CD4-positive, alpha-beta T cell treated with Interleukin-17A for 1 hour (primary cell): ENCODE data around the gene TAF8.
"Not testable (repeated sequence)": the region's sequence is repeated elsewhere in the genome, so short reads cannot be mapped to it uniquely, and the experiment has no call there.

Experiments used
- DNase-seq: peaks from one replicate; pipeline ENCODE4 v3.0.0-alpha.2; 2020

TAF8 gene, protein sequence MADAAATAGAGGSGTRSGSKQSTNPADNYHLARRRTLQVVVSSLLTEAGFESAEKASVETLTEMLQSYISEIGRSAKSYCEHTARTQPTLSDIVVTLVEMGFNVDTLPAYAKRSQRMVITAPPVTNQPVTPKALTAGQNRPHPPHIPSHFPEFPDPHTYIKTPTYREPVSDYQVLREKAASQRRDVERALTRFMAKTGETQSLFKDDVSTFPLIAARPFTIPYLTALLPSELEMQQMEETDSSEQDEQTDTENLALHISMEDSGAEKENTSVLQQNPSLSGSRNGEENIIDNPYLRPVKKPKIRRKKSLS

DNA sequence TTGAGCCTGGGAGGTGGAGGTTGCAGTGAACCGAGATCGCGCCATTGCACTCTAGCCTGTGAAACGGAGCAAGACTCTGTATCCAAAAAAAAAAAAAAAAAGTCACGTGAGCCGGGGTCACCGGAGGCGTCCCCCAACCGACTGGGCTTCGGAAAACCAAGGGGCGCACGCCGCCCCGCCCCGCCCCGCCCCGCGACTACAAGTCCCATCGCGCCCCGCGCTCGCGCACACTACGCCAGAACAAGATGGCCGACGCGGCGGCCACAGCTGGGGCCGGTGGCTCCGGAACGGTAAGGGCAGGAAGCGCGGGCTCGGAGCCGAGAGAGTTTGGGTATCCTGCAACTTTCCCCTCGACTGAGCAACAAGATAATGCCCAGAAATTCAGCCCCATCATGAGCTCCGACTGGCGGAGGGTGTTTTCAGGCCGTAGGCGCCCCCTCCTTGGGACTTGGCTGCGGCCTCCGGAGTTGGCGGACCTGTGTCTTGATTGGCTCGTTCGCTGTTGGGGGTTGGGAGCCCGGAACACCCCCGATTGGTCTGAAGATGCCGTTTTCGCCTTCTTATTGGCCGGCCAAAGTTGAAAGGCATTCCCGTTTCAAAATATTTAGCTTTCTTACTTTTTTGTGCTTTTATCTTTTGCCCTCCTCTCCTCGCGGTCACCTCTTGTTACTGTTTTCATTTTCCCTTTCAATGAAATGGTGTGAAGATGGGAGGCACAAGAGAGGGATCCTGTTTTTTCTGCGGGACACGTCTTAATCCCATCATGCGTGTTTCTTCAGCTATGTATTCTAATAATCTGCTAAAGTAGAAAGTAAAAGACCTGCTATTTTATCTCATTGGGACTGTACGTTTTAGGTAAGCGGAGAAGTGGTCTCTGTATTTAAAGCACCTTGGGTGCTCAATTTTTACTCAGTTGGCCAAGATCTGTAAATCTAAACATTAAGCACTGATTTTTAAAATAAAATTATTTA lies at the start of gene TAF8:
Gene TAF8 (plus strand): TSS at position 228 of the 971 bp plus-strand sequence. CDS start 18 bp downstream, at position 246.
- DNase-seq = peak; percentile 93

DNA sequence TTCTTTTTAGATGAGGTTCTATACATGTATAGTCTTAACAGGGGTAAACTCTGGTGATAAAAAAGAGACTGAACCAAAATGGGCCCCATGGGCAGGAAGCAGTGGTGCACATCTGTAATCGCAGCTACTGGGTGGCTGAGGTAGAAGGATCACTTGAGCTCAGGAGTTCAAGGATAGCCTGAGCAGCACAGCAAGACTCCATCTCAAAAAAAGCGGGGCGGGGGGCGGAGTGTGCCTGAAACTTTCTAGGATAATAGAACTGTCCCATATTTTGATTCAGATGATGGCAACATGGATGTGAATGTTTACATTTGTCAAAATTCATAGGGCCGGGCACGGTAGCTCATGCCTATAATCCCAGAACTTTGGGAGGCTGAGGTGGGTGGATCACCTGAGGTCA lies 48.8 kb upstream of the TAF8 start:
- no peak for DNase-seq

DNA sequence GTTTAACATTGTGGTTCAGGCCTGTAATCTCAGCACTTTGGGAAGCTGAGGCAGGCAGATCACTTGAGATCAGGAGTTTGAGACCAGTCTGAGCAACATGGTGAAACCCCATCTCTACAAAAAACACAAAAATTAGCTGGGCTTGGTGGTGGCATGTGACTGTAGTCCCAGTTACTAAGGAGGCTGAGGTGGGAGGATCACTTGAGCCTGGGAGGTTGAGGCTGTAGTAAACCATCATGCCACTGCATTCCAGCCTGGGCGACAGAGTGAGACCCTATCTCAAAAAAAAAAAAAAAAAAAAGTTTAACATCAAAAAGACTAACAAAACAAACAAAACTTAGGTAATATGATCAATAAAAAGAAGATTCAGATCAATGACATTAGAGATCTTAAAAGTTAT lies 46.7 kb upstream of the TAF8 start:
- not testable (repeated sequence) for DNase-seq

DNA sequence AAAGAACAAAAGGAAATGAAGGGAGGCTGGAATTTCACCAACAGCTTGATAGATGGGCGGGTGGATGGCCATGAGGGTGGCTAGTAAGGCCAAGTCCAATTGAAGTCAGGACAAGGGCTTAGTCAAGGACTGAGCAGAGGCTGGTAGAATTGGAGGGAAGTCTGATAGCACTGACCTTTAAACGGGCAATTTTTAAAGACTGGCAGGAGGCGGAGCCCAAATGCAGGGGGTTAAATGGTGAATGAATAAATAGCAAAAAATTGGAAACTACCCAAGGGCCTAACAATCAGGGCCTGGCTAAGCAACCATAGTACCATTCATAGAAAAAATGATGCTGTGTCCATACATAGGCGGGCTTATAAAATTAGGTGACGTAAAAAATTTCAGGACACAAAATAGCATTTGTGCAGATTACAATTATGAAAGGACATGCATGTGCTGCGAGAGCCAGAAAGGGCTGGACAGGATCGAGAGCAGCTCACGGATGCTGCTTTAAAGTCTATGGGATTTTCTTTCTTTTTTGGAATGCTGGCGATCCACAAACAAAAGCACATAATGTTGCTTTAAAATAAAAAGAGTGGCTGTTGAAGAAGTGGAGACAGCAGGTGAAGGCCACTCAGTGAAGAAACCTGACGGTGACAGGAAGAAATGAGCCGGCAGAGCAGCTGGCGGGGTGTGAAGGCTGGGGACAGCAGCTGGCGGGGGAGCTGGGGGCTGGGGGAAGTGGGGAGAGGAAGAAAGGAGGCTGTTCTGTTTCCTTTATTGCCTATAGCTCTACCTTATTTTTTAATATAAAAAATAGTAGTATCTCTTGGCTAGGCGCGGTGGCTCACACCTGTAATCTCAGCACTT lies 42.8 kb upstream of the TAF8 start:
- DNase-seq = peak; percentile 21

DNA sequence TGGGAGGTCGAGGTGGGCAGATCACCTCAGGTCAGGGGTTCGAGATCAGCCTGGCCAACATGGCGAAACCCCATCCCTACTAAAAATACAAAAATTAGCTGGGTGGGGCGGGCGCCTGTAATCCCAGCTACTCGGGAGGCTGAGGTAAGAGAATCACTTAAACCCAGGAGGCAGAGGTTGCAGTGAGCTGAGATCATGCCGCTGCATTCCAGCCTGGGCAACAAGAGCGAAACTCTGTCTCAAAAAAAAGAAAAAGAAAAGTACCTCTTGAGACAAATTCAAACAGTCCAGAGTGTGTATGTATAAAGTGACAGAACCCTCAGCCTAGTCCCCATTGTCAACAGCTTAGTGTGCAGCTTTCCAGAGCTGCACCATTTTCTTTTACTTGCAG lies 42.2 kb upstream of the TAF8 start:
- DNase-seq = not testable (repeated sequence)

DNA sequence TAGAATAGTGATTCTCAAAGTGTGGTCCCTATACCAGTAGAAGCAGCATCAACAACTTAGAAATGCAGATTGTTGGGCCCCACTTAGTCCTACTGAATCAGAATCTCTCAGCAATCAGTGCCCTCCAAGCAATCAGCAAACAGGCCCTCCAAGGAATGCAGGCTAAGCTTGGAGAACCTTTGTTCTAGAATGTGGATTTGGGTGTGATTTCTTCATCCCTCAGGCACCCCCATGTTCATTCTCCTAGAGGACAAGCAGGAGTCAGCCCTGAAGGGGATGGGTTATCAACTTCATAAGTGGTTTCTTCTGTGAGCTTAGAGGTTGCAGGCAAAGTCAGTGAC lies 40.5 kb upstream of the TAF8 start:
- DNase-seq = no peak

DNA sequence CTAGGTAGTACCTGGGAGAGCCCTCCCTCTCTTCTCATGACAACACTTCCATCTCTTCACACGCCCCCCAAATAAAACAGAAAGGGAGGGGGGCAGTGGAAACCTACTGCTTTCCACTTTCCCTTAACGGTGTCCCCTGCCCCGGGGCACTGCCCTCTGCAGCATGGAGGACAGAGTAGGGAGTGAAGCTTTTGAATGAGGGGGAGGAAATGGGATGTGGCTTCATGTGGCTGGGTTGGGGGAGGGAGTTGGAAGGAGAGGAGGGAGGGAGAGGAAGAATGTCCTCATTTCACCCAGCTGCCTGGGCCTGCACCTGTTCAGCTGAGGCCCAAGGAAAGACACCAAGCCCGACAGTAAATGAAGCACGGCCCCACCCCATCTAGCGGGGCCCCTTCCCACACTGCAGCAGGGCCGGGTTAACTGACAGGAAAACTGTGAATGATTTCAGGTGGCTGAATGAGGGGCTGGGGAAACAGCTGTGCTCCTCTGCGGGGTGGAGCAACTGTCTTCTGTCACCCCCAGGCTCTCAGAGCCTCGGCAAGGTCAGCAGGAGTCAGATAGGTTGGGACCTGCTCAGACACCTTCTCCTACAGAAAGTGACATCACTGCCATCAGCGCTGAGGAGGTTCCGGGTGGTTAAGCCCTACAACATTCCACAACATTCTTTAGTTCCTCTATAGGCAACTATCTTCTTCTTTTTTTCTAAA lies 40.0 kb upstream of the TAF8 start:
- DNase-seq = no peak

DNA sequence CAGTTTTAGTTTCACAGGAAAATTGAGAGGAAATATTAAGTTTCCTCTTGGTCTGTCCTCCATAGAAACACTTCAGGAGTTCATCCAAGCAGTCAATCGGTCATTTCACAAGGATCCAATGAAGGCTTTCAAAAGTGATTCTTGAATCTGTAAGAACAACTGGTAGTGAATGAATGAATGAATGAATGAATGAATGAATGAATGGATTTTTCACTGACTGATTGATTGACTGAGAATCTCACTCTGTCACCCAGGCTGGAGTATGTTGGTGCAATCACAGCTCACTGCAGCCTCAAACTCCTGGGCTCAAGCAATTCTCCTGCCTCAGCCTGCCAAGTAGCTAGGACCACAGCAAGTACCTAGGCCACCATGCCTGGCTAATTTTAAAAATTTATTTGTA lies 39.4 kb upstream of the TAF8 start:
- DNase-seq = no peak

DNA sequence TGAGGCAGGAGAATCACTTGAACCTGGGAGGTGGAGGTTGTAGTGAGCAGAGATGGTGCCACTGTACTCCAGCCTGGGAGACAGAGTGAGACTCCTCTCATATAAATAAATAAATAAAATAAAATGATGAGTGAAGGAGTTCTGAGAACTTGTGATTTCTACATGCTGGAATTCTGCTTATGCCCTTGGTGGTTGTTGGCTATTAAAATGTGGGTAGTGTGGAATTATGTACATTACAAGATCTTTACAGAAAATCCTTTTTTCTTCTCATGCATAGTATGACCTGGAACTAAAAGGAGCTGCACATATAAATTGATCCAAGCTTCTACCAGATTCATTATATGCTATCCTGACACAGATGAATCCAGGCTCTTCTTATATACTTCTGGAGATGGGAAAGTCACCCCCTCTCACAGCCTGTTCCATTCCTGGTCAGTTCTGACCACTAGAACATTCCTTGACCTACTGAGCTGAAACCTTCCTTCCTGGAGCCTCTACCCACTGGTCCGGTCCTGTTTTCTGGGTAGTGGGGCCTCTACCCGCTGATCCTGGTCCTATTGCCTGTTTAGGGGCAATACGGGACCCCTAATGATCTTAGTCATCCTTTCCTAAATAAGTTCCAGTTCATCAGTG lies 37.7 kb upstream of the TAF8 start:
- DNase-seq = no peak

DNA sequence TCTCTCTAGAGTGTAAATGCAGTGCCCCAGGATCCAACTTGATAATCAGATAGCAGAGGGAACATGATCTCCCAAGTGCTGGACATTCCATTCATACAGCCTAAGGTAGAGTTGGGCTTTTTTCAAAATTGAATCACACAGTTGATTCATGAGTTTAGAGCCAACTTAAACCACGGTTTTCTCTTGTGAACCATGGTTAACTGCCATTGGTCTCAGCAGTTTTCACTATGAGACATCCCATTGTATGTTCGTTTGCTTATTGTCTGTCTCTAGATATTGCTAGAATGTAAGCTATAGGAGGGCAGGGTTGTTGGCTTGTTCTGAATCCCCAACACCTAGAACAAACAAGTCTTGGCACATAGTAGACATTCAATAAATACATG lies 37.2 kb upstream of the TAF8 start:
- no peak for DNase-seq

DNA sequence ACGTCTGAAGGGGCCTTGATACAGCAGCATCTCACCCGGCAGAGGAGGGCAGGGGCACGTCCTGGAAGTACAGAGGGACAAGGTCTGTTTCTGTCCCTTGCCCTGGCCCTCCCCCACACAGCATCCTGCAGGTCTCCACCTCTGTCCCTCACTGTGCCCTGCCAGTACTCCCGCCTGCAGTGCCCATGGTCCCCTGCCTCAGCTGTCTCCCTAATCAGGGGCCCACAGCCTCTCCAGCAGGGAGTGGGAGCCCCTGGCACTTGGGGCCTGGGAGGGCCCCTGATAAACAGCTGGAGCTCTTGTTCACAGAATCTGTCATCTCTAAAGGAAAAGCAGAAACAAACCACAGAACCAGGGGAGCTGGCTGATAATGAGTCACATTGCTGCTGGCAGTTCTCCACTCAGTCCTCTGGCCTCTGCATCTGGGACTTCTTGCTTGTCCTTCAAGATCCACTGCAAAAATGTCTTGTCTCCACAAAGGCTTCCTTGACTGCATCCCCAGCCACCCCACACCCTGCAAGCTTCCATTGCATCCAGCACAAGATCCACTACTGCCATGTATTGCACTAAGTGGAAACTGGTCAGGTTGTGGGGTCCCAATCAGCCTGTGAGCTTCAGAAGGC lies 33.2 kb upstream of the TAF8 start:
- DNase-seq = no peak

DNA sequence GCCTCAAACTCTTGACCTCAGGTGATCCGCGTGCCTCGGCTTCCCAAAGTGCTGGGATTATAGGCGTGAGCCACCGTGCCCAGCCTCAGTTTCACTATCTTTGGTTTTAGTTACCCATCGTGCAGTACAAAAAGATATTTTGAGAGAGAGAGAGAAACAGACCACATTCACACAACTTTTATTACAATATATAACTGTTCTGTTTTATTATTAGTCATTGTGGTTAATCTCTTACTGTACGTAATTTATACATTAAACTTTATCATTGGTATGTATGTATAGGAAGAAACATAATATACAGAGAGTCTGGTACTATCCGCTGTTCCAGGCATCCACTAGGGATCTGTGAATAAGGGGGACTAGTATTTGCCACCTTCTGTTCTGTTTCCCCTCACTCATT lies 29.4 kb upstream of the TAF8 start:
- no peak for DNase-seq

DNA sequence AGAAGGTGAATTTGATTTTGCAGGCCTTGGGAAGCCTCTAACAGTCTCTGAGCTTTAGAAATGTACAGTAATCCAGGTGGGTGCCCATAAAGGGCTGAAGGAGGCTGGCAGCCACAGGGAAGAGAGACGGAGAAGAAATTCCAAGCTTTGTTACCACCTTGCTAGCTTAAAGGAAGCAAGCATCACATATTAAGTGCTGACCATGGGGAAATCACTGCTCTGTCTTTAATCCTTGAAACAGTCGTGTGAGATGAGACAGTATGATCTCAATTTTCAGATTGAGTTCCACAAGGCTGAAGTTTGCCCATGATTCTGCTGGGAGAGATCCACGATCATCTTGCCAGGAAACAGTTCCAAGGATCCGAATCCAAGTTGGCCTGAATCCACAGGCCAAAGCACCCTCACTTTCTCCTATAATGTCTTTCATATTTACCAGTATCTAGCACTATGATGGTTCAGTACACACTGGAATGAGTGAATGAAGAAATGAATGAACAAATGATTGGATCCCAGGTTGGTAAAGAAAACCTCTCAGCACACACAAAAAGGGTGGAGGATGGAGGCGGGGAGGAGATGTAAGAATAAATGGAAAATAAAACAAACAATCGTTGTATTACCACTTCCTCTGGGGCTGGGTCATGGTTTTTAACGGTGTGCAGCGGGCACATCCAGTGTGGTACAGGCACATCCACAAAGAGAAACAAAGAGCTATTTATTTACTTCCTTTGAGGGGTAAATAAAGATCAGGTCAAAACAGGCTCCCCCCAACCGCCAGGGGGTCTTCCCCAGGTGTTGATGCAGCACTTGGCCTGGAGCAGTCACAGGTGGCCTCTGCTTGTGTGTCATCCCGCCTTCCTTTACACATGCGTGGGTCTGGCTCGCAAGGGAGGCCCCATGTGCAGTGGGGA lies 28.2 kb upstream of the TAF8 start:
- DNase-seq = peak; percentile 69

DNA sequence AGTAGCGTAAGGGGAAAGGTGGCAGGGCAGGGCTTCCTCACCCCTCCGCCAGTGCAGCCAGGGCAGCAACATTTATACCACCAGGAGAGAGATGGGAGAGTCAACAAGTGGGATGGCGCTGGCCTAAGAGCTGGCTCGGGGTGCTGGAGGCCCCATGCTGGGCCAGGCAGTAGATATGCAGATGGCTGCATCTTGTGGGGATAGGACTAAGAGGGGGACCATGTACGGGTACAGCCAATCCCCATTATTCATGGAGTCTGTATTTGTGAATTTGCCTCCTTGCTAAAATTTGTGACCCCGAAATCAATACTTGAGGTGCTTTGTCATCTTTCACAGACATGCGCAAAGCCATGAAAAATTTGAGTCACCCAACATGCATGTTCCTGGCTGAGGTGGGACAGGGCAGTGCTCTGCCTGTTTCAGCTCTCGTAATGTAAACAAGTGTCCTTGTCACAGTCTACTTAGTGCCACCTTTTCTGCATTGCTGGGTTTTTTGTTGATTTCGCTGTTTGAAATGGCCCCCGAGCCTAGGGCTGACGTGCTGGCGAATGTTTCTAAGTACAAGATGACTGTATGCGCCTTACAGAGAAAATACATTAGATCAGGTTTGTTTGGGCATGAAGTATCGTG lies 27.5 kb upstream of the TAF8 start:
- no peak for DNase-seq

DNA sequence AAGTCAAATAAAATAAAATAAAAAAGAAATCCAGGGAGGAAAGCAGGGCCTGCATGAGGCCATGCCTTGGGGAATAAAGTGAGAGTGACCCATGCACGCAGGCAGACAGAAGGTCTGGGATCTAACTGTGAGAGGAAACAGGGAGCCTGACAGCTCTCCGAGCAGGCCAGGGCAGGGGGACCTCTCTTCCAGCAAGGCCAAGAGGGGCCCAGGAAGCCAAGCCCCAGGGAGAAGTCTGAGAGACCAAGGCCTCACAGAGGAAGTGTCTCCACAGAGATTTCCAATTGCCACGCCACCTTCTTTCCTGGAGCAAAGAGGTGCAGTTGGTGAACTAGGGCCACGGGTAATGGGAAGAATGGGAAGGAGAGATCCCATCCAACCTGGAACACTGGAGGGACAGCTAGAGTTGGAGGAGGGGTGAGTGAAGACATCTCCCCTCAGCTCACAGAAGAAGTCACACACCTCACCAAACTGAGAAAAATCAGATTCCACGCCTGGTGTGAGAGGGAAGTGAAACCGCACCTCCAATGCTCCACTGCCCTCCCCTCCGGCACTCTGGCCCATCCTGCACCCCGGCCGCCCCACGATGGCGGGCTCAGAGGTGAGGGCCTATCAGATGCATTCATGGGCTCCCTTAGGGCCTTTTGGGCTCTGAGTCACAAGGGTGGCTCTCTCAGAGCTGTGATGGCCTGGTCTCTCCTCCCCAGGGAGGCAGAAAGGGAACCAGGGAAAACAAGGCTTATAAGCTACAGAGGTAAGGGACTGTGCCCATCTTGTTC lies 25.1 kb upstream of the TAF8 start:
- DNase-seq = no peak

DNA sequence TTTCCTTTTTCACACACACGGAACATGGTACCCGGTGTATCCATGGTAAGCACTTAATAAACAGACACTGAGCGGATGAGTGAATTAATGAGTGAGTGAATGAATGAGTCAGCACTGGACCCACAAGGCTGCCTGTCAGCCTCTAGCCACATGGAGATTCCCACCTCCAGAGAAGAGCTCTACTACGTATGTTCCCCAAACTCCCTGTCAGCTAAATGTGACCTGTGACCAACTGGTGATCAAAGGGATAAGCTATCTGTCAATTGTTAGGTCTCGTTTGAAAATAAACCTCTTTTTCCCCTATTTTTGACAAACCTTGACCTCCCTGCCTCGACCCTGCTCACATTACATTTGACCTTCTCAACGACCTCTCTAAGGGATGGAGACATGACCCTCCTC lies 24.5 kb upstream of the TAF8 start:
- DNase-seq = no peak

DNA sequence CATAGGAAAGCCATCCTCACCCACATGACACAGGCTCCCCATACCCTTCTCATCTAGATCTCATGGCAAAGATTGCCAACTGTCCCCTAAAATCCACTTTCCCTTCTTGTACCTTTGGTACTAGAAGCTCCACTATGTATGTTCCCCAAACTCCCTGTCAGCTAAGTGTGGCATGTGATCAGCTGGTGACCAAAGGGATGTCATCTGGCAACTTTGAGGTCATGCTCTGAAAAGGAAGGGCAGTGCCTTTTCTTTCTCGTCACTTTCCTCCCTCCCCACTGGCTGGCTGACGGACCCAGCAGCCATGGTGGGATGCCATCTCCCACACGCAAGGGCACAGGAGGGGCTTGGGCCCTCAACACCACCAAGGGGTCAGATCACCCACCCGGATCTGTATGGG lies 23.8 kb upstream of the TAF8 start:
- DNase-seq = no peak

DNA sequence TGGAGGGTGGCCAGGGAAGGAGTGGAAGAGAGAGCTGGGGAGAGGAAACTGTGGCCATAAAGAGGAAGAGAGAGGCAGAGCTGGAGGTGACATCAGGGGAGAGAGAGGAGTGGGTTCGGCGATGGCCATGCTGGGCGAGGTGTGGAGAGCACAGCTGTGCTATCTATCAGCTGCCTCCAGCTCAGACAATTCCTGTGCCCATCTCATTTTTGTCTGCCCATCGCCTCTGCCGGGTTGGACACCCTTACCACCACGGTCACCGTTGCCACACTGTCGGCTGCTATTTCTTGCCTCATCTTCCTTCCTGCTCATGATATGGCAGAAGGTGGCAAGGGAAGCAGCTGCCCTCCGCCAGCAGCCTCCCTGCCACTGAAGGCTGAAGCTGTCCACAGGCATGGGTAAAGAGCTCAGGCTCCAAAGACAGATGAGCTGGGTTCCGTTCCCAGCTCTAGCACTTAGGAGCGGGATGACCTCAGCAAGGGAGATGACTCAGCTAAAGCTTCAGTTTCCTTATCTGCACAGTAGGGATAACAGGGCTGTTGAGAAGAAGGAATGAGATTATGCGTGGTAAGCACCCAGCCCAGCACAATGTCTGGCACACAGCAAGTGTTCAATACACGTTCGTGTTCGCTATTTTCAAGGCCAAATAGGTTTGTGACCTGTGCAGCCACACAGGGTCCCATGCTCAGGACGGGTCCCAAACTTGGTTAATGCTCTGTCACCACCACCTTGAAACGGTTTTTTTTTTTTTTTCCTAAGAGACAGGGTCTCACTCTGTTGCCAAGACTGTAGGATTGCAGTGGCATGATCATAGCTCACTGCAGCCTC lies 21.9 kb upstream of the TAF8 start:
- no peak for DNase-seq
